ENCODE measurements around the gene KRTAP1-1.
A peak's percentile ranks its signal among the peaks of the same experiment; 100 is the strongest.

Gene KRTAP1-1

GRCh38 chr17:41010441-41010840, 30.8 kb downstream of the KRTAP1-1 start:
- DNase-seq, result no peak

GRCh38 chr17:41009936-41010335, 31.3 kb downstream of the KRTAP1-1 start:
- no peak for DNase-seq

- no peak for DNase-seq
Measured at GRCh38 chr17:41009301-41009760, 31.9 kb downstream of the KRTAP1-1 start.

GRCh38 chr17:41008811-41009210, 32.4 kb downstream of the KRTAP1-1 start, which contains the start of gene KRTAP3-1:
TSS of gene KRTAP3-1 (minus strand) at chr17:41009128. CDS start at chr17:41009074, 54 bp downstream.
- no peak for DNase-seq

GRCh38 chr17:41004397-41004796, 36.9 kb downstream of the KRTAP1-1 start:
- DNase-seq, result peak in 1 of 2 experiments; percentile 35

GRCh38 chr17:41003926-41004325, 37.3 kb downstream of the KRTAP1-1 start:
- no peak for DNase-seq

- DNase-seq, result no peak
Measured at GRCh38 chr17:41002814-41003213, 38.4 kb downstream of the KRTAP1-1 start.

- DNase-seq, result no peak
Measured at GRCh38 chr17:41001795-41002194, 39.5 kb downstream of the KRTAP1-1 start.

- DNase-seq, result peak in 1 of 2 experiments; percentile 10
Measured at GRCh38 chr17:40999563-40999962, 41.7 kb downstream of the KRTAP1-1 start, which contains the start of gene KRTAP3-2. TSS of gene KRTAP3-2 (minus strand) at chr17:40999906. CDS start at chr17:40999853, 53 bp downstream.

GRCh38 chr17:40997361-40997760, 43.9 kb downstream of the KRTAP1-1 start:
- no peak for DNase-seq

- no peak for DNase-seq
Measured at GRCh38 chr17:40996829-40997228, 44.4 kb downstream of the KRTAP1-1 start.

- DNase-seq, result no peak
Measured at GRCh38 chr17:40995116-40995515, 46.1 kb downstream of the KRTAP1-1 start.

GRCh38 chr17:40993839-40994238, 47.4 kb downstream of the KRTAP1-1 start, which contains the start of gene KRTAP3-3:
TSS of gene KRTAP3-3 (minus strand) at chr17:40994164. CDS start at chr17:40994097, 67 bp downstream.
- DNase-seq, result peak; percentile 28 to 82

- no peak for DNase-seq
Measured at GRCh38 chr17:40993084-40993483, 48.2 kb downstream of the KRTAP1-1 start.

GRCh38 chr17:40992666-40993065, 48.6 kb downstream of the KRTAP1-1 start:
- DNase-seq, result no peak
